ENCODE measurements around the gene RAI1. TPM values are rescaled to one million over a fixed set of nuclear protein-coding genes. Genes with fewer than 3 reads are reported as not detected.

The RAI1 gene
- total RNA-seq, 1 donor from 2014 or later = 29.2 TPM

DNA sequence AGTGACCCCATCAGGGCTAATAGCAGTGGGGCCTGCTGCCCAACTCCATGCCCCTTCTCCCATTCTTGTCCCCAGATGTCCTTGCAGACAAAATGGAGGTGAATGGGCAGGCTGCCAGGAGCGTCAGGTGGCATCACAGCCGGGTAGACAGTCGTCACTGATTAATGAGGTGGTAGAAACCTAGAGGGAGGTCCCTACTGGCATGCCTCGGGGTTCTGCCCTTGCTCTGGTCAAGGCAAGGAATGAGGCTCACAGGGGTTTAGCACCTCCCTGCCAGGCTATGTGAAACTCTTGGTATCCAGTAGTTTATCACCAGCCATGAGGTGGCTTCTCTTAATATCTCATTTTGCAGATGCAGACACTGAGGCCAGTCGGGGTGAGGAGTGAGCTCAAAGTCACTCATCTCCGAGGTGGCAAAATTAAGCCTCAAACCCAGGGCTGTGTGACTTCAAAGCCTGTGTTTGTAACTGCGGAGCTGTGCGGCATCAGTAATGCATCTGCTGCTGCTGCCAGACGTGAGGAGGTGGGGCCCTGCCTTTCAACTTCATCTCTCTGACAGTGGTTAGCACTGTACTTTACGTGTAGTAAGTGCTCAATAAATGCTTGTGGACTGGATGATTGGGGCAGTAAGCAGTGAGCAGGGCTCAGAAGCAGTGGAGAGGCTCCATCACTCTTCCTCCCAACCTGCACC lies 21.3 kb downstream of the RAI1 start:
- Histone ChIP-seq H3K4me3 (no peak overlapping the region), H3K27ac (no peak overlapping the region), H3K27me3 (no peaks in the 10 kb centered on the region), H3K36me3 (no peaks in the 10 kb centered on the region), H3K4me1 (peaks cover 68% of the 10 kb centered on the region), H3K9me3 (no peaks in the 10 kb centered on the region)
- DNase-seq (ENCODE audit: extremely low spot score in 2 of 2) = no peak
- TF ChIP-seq, protein P1, sequence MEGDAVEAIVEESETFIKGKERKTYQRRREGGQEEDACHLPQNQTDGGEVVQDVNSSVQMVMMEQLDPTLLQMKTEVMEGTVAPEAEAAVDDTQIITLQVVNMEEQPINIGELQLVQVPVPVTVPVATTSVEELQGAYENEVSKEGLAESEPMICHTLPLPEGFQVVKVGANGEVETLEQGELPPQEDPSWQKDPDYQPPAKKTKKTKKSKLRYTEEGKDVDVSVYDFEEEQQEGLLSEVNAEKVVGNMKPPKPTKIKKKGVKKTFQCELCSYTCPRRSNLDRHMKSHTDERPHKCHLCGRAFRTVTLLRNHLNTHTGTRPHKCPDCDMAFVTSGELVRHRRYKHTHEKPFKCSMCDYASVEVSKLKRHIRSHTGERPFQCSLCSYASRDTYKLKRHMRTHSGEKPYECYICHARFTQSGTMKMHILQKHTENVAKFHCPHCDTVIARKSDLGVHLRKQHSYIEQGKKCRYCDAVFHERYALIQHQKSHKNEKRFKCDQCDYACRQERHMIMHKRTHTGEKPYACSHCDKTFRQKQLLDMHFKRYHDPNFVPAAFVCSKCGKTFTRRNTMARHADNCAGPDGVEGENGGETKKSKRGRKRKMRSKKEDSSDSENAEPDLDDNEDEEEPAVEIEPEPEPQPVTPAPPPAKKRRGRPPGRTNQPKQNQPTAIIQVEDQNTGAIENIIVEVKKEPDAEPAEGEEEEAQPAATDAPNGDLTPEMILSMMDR (IDR thresholded peaks at IDR 0.05) = no peak
- TF ChIP-seq POLR2A (IDR thresholded peaks at IDR 0.05) (no peak), POLR2AphosphoS5 (IDR thresholded peaks at IDR 0.05; ENCODE audit: insufficient read depth in 1 of 2, low read depth in 1 of 2) (no peak)
- intact Hi-C loops (cut with DNase I) = no loop called here

GRCh38 chr17:17703140-17703919 lies 22.1 kb downstream of the RAI1 start:
- Histone ChIP-seq H3K9me3 (no peaks in the 10 kb centered on the region), H3K27me3 (no peaks in the 10 kb centered on the region), H3K27ac (no peak overlapping the region), H3K4me1 (peaks cover 60% of the 10 kb centered on the region), H3K4me3 (no peak overlapping the region), H3K36me3 (no peaks in the 10 kb centered on the region)
- TF ChIP-seq POLR2A (IDR thresholded peaks at IDR 0.05) (no peak), POLR2AphosphoS5 (IDR thresholded peaks at IDR 0.05; ENCODE audit: insufficient read depth in 1 of 2, low read depth in 1 of 2) (no peak)
- no peak for DNase-seq (ENCODE audit: extremely low spot score in 2 of 2)
- intact Hi-C loops (cut with DNase I) = no loop called here

GRCh38 chr17:17704931-17705330 lies 23.7 kb downstream of the RAI1 start:
- intact Hi-C loops (cut with DNase I) = no loop called here
- Histone ChIP-seq H3K27me3 (no peaks in the 10 kb centered on the region), H3K4me3 (no peak overlapping the region), H3K9me3 (no peaks in the 10 kb centered on the region), H3K27ac (no peak overlapping the region), H3K36me3 (no peaks in the 10 kb centered on the region), H3K4me1 (peaks cover 44% of the 10 kb centered on the region)
- no peak for DNase-seq (ENCODE audit: extremely low spot score in 2 of 2)
- TF ChIP-seq, protein P1 (IDR thresholded peaks at IDR 0.05) = no peak
- TF ChIP-seq POLR2AphosphoS5 (IDR thresholded peaks at IDR 0.05; ENCODE audit: insufficient read depth in 1 of 2, low read depth in 1 of 2) = no peak
- TF ChIP-seq POLR2A (IDR thresholded peaks at IDR 0.05) = no peak

DNA sequence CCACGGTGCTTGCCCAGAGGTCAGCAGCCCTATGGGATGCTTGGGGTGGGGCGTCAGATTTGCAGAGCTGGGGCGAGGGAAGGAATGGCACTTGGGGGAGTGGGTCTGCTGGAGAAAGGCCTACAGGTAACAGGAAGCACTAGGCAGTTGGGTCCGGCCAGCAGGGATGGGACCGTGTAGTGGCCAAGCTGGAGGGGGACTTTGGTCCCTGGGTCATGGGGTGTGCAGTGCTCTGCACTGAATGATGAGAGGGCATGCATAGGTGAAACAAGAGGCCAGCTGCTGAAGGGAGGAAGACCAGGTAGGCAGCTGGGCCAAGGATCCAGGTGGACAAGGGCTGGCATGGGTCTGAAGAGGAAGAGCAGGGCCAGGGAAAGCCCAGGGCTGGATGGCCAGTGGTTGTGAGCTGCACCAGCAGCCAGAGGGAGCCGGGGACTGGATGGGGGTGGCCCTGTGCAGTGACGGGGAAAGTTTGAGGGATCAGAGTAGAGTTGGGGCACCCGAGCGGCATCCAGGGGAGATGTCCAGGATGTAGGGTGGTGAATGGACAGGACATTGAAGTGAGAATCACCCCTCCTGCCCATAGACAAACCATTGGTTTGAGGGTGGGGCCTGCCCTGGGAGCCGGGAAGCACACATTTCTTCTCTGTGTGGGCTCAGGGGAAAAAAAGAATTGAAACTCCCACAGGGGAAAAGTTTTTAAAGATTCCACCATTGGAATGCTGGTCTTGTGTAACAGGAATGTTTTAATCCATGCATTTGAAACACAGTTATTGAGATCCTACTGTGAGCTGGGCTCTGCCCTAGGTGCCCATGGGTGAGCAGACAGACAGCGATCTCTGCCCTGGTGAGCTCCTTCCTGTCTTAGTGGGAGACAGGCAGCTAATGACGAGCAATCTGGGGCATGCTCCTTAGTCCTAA lies 25.1 kb downstream of the RAI1 start:
- no peak for TF ChIP-seq POLR2A (IDR thresholded peaks at IDR 0.05)
- TF ChIP-seq, protein P1 (IDR thresholded peaks at IDR 0.05) = no peak
- TF ChIP-seq POLR2AphosphoS5 (IDR thresholded peaks at IDR 0.05; ENCODE audit: insufficient read depth in 1 of 2, low read depth in 1 of 2) = no peak
- Histone ChIP-seq H3K27me3 (no peaks in the 10 kb centered on the region), H3K4me1 (peaks cover 43% of the 10 kb centered on the region), H3K4me3 (no peak overlapping the region), H3K27ac (no peak overlapping the region), H3K9me3 (no peaks in the 10 kb centered on the region), H3K36me3 (no peaks in the 10 kb centered on the region)
- DNase-seq (ENCODE audit: extremely low spot score in 2 of 2) = no peak
- intact Hi-C loops (cut with DNase I) = no loop called here

- Histone ChIP-seq H3K4me1 (peaks cover 43% of the 10 kb centered on the region), H3K27ac (no peak overlapping the region)
- TF ChIP-seq POLR2A (IDR thresholded peaks at IDR 0.05) (no peak), POLR2AphosphoS5 (IDR thresholded peaks at IDR 0.05; ENCODE audit: insufficient read depth in 1 of 2, low read depth in 1 of 2) (no peak)
- TF ChIP-seq, protein P1 (IDR thresholded peaks at IDR 0.05) = no peak
These were observed 27.0 kb downstream of the RAI1 start for GRCh38 chr17:17708295-17708694.

More at GRCh38 chr17:17708295-17708694, 27.0 kb downstream of the RAI1 start:
- Histone ChIP-seq H3K27me3 (no peaks in the 10 kb centered on the region), H3K36me3 (no peaks in the 10 kb centered on the region), H3K9me3 (no peaks in the 10 kb centered on the region), H3K4me3 (no peak overlapping the region)
- no peak for DNase-seq (ENCODE audit: extremely low spot score in 2 of 2)
- intact Hi-C loops (cut with DNase I) = no loop called here
